IMR-90 (cell line): ENCODE results near the gene TCERG1L. TPM values are rescaled to one million over a fixed set of nuclear protein-coding genes. Genes with fewer than 3 reads are reported as not detected.

Experiments
- ATAC-seq: fragments of 200-7000 bp; cut with Tn5 transposase; 2 replicates; pipeline ENCODE4 v1.9.1; 2020; ENCODE audit warnings: low read depth, mild to moderate bottlenecking, moderate library complexity
- BruUV-seq: library from RNA; stranded (reverse); fragments of 400-500 nt; replicated peaks from 2 replicates; lab custom pipeline; 2021; lab: Mats Ljungman, UMichigan
- CTCF ChIA-PET: fragments of 300-600 bp; formaldehyde crosslinking; extraction: SDS; loops from one replicate; lab custom pipeline; 2021; ENCODE audit warnings: antibody characterized with exemption; lab: Yijun Ruan, JAX
- POLR2A ChIA-PET: fragments of 300-600 bp; sonication (Branson Sonifier 250); formaldehyde crosslinking; loops from one replicate; lab custom pipeline; 2022; ENCODE audit warnings: antibody characterized with exemption; ENCODE audit not compliant: unreplicated experiment; lab: Charles Lee
- DNase-seq: peaks from one replicate; pipeline ENCODE4 v3.0.0; 2013
- H2AFZ ChIP-seq: replicated peaks from 2 replicates; pipeline ENCODE3; 2013; ENCODE audit warnings: low read length, mild to moderate bottlenecking; ENCODE audit not compliant: poor library complexity
- H2AK5ac ChIP-seq: 2 replicates; pipeline ENCODE4 v1.6.1; 2013; ENCODE audit warnings: low read depth, low read length, inconsistent platforms
- H2AK9ac ChIP-seq: replicated peaks from 2 replicates; pipeline ENCODE3; 2013; ENCODE audit warnings: mild to moderate bottlenecking, low read depth, low read length, moderate library complexity; ENCODE audit not compliant: poor library complexity
- H2BK120ac ChIP-seq: 2 replicates; pipeline ENCODE4 v1.6.1; 2013; ENCODE audit warnings: low read depth, low read length, inconsistent platforms
- H2BK15ac ChIP-seq: 3 replicates; pipeline ENCODE4 v1.6.1; 2013; ENCODE audit warnings: low read depth, low read length, inconsistent platforms
- H2BK20ac ChIP-seq: 2 replicates; pipeline ENCODE4 v1.6.1; 2013; ENCODE audit warnings: low read depth, mild to moderate bottlenecking, inconsistent platforms, low read length, moderate library complexity
- H2BK5ac ChIP-seq: 2 replicates; pipeline ENCODE4 v1.6.1; 2013; ENCODE audit warnings: mild to moderate bottlenecking, low read depth, low read length, inconsistent platforms; ENCODE audit not compliant: poor library complexity, severe bottlenecking
- H3K14ac ChIP-seq: replicated peaks from 2 replicates; pipeline ENCODE4 v1.6.1; 2013; ENCODE audit warnings: low read depth, low read length, inconsistent platforms
- H3K18ac ChIP-seq: 2 replicates; pipeline ENCODE4 v1.6.1; 2013; ENCODE audit warnings: low read depth, low read length, control low read depth
- H3K23ac ChIP-seq: 2 replicates; pipeline ENCODE4 v1.6.1; 2013; ENCODE audit warnings: low read depth, low read length, inconsistent platforms
- H3K27ac ChIP-seq: 2 replicates; pipeline ENCODE4 v1.5.1; 2013; ENCODE audit warnings: mild to moderate bottlenecking, control low read depth, low read length; ENCODE audit not compliant: insufficient read depth
- H3K27me3 ChIP-seq: 2 replicates; pipeline ENCODE4 v1.6.1; 2013; ENCODE audit warnings: low read length; ENCODE audit not compliant: control insufficient read depth, insufficient read depth
- H3K36me3 ChIP-seq: 2 replicates; pipeline ENCODE4 v1.6.1; 2013; ENCODE audit warnings: low read length, mixed read lengths; ENCODE audit not compliant: control insufficient read depth, insufficient read depth
- H3K4ac ChIP-seq: 2 replicates; pipeline ENCODE4 v1.6.1; 2013; ENCODE audit warnings: low read depth, low read length, inconsistent platforms
- H3K4me1 ChIP-seq: 2 replicates; pipeline ENCODE4 v1.6.1; 2013; ENCODE audit warnings: low read length, mixed read lengths; ENCODE audit not compliant: control insufficient read depth, insufficient read depth
- H3K4me2 ChIP-seq: 2 replicates; pipeline ENCODE4 v1.6.1; 2013; ENCODE audit warnings: low read depth, mild to moderate bottlenecking, control low read depth, low read length, moderate library complexity
- H3K4me3 ChIP-seq: 2 replicates; pipeline ENCODE4 v1.5.1; 2013; ENCODE audit warnings: low read depth, mild to moderate bottlenecking, control low read depth, low read length, moderate library complexity; ENCODE audit not compliant: insufficient read depth
- H3K56ac ChIP-seq: 2 replicates; pipeline ENCODE4 v1.6.1; 2013; ENCODE audit warnings: low read length, inconsistent platforms; ENCODE audit not compliant: insufficient read depth; ENCODE audit errors: extremely low read depth
- H3K79me1 ChIP-seq, 2 experiments: 2 replicates each; pipeline ENCODE4 v1.6.1; 2013; ENCODE audit warnings: low read length in 2 of 2, inconsistent platforms in 1 of 2, low read depth in 1 of 2
- H3K9ac ChIP-seq: 2 replicates; pipeline ENCODE4 v1.6.1; 2013; ENCODE audit warnings: low read depth, low read length, control low read depth
- H3K9me1 ChIP-seq: 2 replicates; pipeline ENCODE4 v1.6.1; 2013; ENCODE audit warnings: low read length, inconsistent platforms; ENCODE audit not compliant: insufficient read depth
- H3K9me3 ChIP-seq: 2 replicates; pipeline ENCODE4 v1.6.1; 2013; ENCODE audit warnings: low read length; ENCODE audit not compliant: control insufficient read depth, insufficient read depth
- H4K20me1 ChIP-seq: 2 replicates; pipeline ENCODE4 v1.6.1; 2013; ENCODE audit warnings: low read length, inconsistent platforms; ENCODE audit not compliant: insufficient read depth
- H4K5ac ChIP-seq: 2 replicates; pipeline ENCODE4 v1.6.1; 2013; ENCODE audit warnings: mild to moderate bottlenecking, low read depth, low read length, control low read depth
- H4K8ac ChIP-seq, 2 experiments: 2 replicates each; pipeline ENCODE4 v1.6.1; 2013; ENCODE audit warnings: low read depth in 2 of 2, low read length in 2 of 2, control low read depth in 1 of 2, inconsistent platforms in 1 of 2
- H4K91ac ChIP-seq: 2 replicates; pipeline ENCODE4 v1.6.1; 2013; ENCODE audit warnings: low read depth, low read length, inconsistent platforms; ENCODE audit not compliant: insufficient read depth
- CEBPB ChIP-seq: IDR thresholded peaks from 2 replicates; pipeline ENCODE4 v1.6.1; 2012; ENCODE audit warnings: low read depth, low read length, improper control_type of control experiment
- CHD1 ChIP-seq: IDR thresholded peaks from 2 replicates; pipeline ENCODE4 v1.6.1; 2012; ENCODE audit warnings: low read depth, low read length, improper control_type of control experiment
- CTCF ChIP-seq: conservative IDR thresholded peaks from 2 replicates; pipeline ENCODE4 v1.5.1; 2012; ENCODE audit warnings: mild to moderate bottlenecking, low read depth, low read length, improper control_type of control experiment
- FOS ChIP-seq: fragments of 150-350 bp; IDR thresholded peaks from 2 replicates; pipeline ENCODE4 v1.6.1; 2016; ENCODE audit warnings: low read depth, low read length
- MAFK ChIP-seq: IDR thresholded peaks from 2 replicates; pipeline ENCODE4 v1.6.1; 2012; ENCODE audit warnings: low read depth, low read length, improper control_type of control experiment
- MXI1 ChIP-seq: IDR thresholded peaks from 2 replicates; pipeline ENCODE4 v1.6.1; 2012; ENCODE audit warnings: low read depth, mild to moderate bottlenecking, low read length, moderate library complexity, borderline replicate concordance
- POLR2A ChIP-seq: IDR thresholded peaks from 2 replicates; pipeline ENCODE4 v1.6.1; 2012; ENCODE audit warnings: mild to moderate bottlenecking, low read depth, low read length
- RAD21 ChIP-seq: IDR thresholded peaks from 2 replicates; pipeline ENCODE4 v1.6.1; 2012; ENCODE audit warnings: low read length, improper control_type of control experiment
- RCOR1 ChIP-seq: IDR thresholded peaks from 2 replicates; pipeline ENCODE4 v1.6.1; 2012; ENCODE audit warnings: mild to moderate bottlenecking, low read length, improper control_type of control experiment; ENCODE audit not compliant: insufficient replicate concordance
- RFX5 ChIP-seq: IDR thresholded peaks from 2 replicates; pipeline ENCODE4 v1.8.0; 2012; ENCODE audit warnings: low read depth, mild to moderate bottlenecking, low read length, moderate library complexity
- SMC3 ChIP-seq: fragments of 150-350 bp; IDR thresholded peaks from 2 replicates; pipeline ENCODE4 v1.6.1; 2016; ENCODE audit warnings: low read depth, mild to moderate bottlenecking, antibody characterized with exemption, low read length, moderate library complexity
- USF2 ChIP-seq: fragments of 150-350 bp; IDR thresholded peaks from 2 replicates; pipeline ENCODE4 v1.6.1; 2017; ENCODE audit warnings: mild to moderate bottlenecking, antibody characterized with exemption, low read length, low read depth
- WGBS, 2 experiments: methylation state at CpG; one replicate each; pipeline versions ENCODE4 v1.1.5 to v1.1.7; 2013; ENCODE audit warnings: missing lambda C conversion rate in 2 of 2; ENCODE audit not compliant: insufficient read length in 1 of 2; ENCODE audit errors: extremely low coverage in 2 of 2; 5-methylcytosine and 5-hydroxymethylcytosine counted together
- dilution Hi-C: fragments of 300-500 bp; cut with HindIII; formaldehyde crosslinking; loops from one replicate; pipeline ENCODE4 v1.14.3; 2018; ENCODE audit warnings: low sequenced_read_pairs; ENCODE audit not compliant: unreplicated experiment
- in situ Hi-C: fragments of 300-500 bp; cut with MboI; formaldehyde crosslinking; loops from 3 replicates; pipeline ENCODE4 v1.14.3; 2019; ENCODE audit warnings: low sequenced_read_pairs, inconsistent platforms, mixed read lengths
- intact Hi-C: fragments of 100-400 bp; cut with micrococcal nuclease; formaldehyde crosslinking; loops from 2 replicates; pipeline ENCODE4 v1.10.0; 2022
- polyA plus RNA-seq, 3 experiments: library from polyadenylated mRNA; depleted of rRNA; stranded (reverse); fragments of >200 nt; gene quantifications; 2 replicates each; pipeline ENCODE4 v1.2.3, GENCODE V29; 2012; ENCODE audit warnings: low replicate concordance in 1 of 3
- total RNA-seq: library from RNA; depleted of rRNA; stranded (reverse); fragments of >200 nt; gene quantifications from 2 replicates; pipeline ENCODE4 v1.2.3, GENCODE V29; 2012
- TF ChIP-seq, protein P1 (sequence below): fragments of 150-350 bp; IDR thresholded peaks from 2 replicates; pipeline ENCODE4 v1.6.1; 2016; ENCODE audit warnings: low read depth, mild to moderate bottlenecking, low read length, moderate library complexity, borderline replicate concordance

Gene TCERG1L
- total and polyA plus RNA-seq, 2 of the 4 experiments (the other 2 are of a cell fraction): not detected

DNA sequence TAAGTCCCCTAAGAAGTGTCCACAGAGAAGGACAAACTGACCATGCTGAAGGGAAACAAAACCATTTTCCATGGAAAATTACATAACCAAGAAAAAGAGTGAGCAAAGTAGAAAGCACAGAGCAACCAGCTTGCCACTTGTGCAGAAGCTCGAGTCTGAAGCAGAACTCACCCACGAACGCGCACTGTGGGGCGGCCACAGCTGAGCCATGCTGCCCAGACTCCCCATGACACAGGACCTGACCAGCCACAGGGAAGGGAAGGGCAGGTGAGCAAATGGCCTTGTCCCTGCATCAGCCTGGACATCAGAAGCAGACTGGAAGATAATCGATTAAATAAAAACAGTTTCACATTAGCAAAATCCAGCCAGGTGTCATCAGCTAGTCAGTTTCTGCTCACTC, 95.7 kb downstream of the TCERG1L start:
- Histone ChIP-seq H2BK15ac (no peak overlapping the region), H3K14ac (no peak overlapping the region), H3K4me1 (no peaks in the 10 kb centered on the region), H3K4ac (no peak overlapping the region), H4K5ac (no peak overlapping the region), H3K9ac (no peak overlapping the region), H2BK20ac (no peak overlapping the region), H4K91ac (no peak overlapping the region), H3K4me2 (no peak overlapping the region), H2BK120ac (no peak overlapping the region), H3K27ac (no peak overlapping the region), H3K9me1 (no peaks in the 10 kb centered on the region), H3K27me3 (no peaks in the 10 kb centered on the region), H4K20me1 (no peaks in the 10 kb centered on the region), H4K8ac (no peak overlapping the region), H3K79me1 (no peaks in the 10 kb centered on the region), H2AK5ac (no peak overlapping the region), H2AK9ac (no peak overlapping the region), H3K18ac (no peak overlapping the region), H3K23ac (no peak overlapping the region), H3K56ac (no peak overlapping the region), H3K9me3 (peaks cover 57% of the 10 kb centered on the region), H3K36me3 (no peaks in the 10 kb centered on the region), H2AFZ (no peak overlapping the region), H3K4me3 (no peak overlapping the region), H2BK5ac (no peak overlapping the region)
- in situ Hi-C loops: no loop called here
- no TSS peak for BruUV-seq
- DNase-seq (no peak), ATAC-seq (no peak)
- ChIA-PET CTCF (no interaction called here), POLR2A (no interaction called here)
- dilution Hi-C loops: no loop called here
- intact Hi-C loops: no loop called here
- TF ChIP-seq MAFK (no peak), RFX5 (no peak), USF2 (no peak), CEBPB (no peak), CTCF (no peak), SMC3 (no peak), CHD1 (no peak), POLR2A (no peak), RCOR1 (no peak), MXI1 (no peak), FOS (no peak), RAD21 (no peak)
- TF ChIP-seq, protein P1, sequence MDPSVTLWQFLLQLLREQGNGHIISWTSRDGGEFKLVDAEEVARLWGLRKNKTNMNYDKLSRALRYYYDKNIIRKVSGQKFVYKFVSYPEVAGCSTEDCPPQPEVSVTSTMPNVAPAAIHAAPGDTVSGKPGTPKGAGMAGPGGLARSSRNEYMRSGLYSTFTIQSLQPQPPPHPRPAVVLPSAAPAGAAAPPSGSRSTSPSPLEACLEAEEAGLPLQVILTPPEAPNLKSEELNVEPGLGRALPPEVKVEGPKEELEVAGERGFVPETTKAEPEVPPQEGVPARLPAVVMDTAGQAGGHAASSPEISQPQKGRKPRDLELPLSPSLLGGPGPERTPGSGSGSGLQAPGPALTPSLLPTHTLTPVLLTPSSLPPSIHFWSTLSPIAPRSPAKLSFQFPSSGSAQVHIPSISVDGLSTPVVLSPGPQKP: no peak
- no CpG with 5 or more reads among the region's 6 CpGs for WGBS, 2 experiments
